GM23338 (cell line): ENCODE measurements around the gene LRRC17. TPM values are rescaled to one million over a fixed set of nuclear protein-coding genes. Genes with fewer than 3 reads are reported as not detected.

ENCODE experiments used
- ATAC-seq: fragments of 200-7000 bp; cut with Tn5 transposase; 3 replicates; pipeline ENCODE4 v1.9.1; 2020
- DNase-seq: peaks from one replicate; pipeline ENCODE4 v3.0.0-alpha.2; 2015; ENCODE audit warnings: low spot score
- H2AFZ ChIP-seq: fragments of 200-600 bp; sonication (generic); 2 replicates; pipeline ENCODE4 v1.8.0; 2016; ENCODE audit warnings: antibody characterized with exemption, mild to moderate bottlenecking, moderate library complexity
- H3F3A ChIP-seq: fragments of 200-600 bp; sonication (generic); replicated peaks from 2 replicates; pipeline ENCODE4 v1.8.0; 2017; ENCODE audit warnings: antibody characterized with exemption, mixed run types, low read depth
- H3K27ac ChIP-seq: fragments of 200-600 bp; sonication (generic); 2 replicates; pipeline ENCODE4 v1.6.1; 2016; ENCODE audit warnings: low read depth
- H3K27me3 ChIP-seq: fragments of 200-600 bp; sonication (generic); 2 replicates; pipeline ENCODE4 v1.8.0; 2016; ENCODE audit warnings: mild to moderate bottlenecking, mixed run types, moderate library complexity; ENCODE audit not compliant: insufficient read depth
- H3K36me3 ChIP-seq: fragments of 200-600 bp; sonication (generic); 2 replicates; pipeline ENCODE4 v1.8.0; 2016; ENCODE audit warnings: mild to moderate bottlenecking; ENCODE audit not compliant: insufficient read depth
- H3K4me1 ChIP-seq: fragments of 200-600 bp; sonication (generic); 2 replicates; pipeline ENCODE4 v1.8.0; 2016; ENCODE audit warnings: mild to moderate bottlenecking, moderate library complexity; ENCODE audit not compliant: insufficient read depth
- H3K4me2 ChIP-seq: fragments of 200-600 bp; sonication (generic); 2 replicates; pipeline ENCODE4 v1.7.1; 2017; ENCODE audit warnings: mixed run types
- H3K4me3 ChIP-seq: fragments of 200-600 bp; sonication (generic); 2 replicates; pipeline ENCODE4 v1.6.1; 2016; ENCODE audit warnings: mixed run types
- H3K79me2 ChIP-seq: fragments of 200-600 bp; sonication (generic); replicated peaks from 2 replicates; pipeline ENCODE4 v1.8.0; 2017; ENCODE audit warnings: mild to moderate bottlenecking; ENCODE audit not compliant: insufficient read depth
- H3K9me2 ChIP-seq: fragments of 200-600 bp; sonication (generic); 2 replicates; pipeline ENCODE4 v1.8.0; 2017; ENCODE audit not compliant: insufficient read depth
- H4K20me1 ChIP-seq: fragments of 200-600 bp; sonication (generic); replicated peaks from 2 replicates; pipeline ENCODE4 v1.8.0; 2017; ENCODE audit warnings: mild to moderate bottlenecking; ENCODE audit not compliant: insufficient read depth
- H3K27ac Mint-ChIP-seq: 2 replicates; pipeline ENCODE4 v1.8.0; 2020; ENCODE audit warnings: inconsistent platforms, mild to moderate bottlenecking, moderate library complexity, mixed read lengths
- H3K27me3 Mint-ChIP-seq: 3 replicates; pipeline ENCODE4 v1.8.0; 2022; ENCODE audit warnings: low read depth, mild to moderate bottlenecking, moderate library complexity, mixed read lengths, inconsistent platforms; ENCODE audit not compliant: insufficient read depth, poor library complexity
- H3K36me3 Mint-ChIP-seq: 3 replicates; pipeline ENCODE4 v1.8.0; 2021; ENCODE audit warnings: low read depth, mild to moderate bottlenecking, inconsistent platforms, moderate library complexity, mixed read lengths
- H3K4me1 Mint-ChIP-seq: 3 replicates; pipeline ENCODE4 v1.8.0; 2020; ENCODE audit warnings: mild to moderate bottlenecking, inconsistent platforms, mixed read lengths
- H3K4me3 Mint-ChIP-seq: 3 replicates; pipeline ENCODE4 v1.8.0; 2021; ENCODE audit warnings: moderate library complexity, mild to moderate bottlenecking, inconsistent platforms, mixed read lengths
- H3K9me3 Mint-ChIP-seq: 3 replicates; pipeline ENCODE4 v1.8.0; 2020; ENCODE audit warnings: moderate library complexity, mild to moderate bottlenecking, inconsistent platforms, mixed read lengths
- EZH2 ChIP-seq: fragments of 200-600 bp; sonication (generic); IDR thresholded peaks from one replicate; pipeline ENCODE4 v1.8.0; 2017; ENCODE audit warnings: antibody characterized with exemption, mild to moderate bottlenecking, low read depth; ENCODE audit not compliant: unreplicated experiment
- JUNB ChIP-seq: IDR thresholded peaks from one replicate; pipeline ENCODE4 v1.6.1; 2016; ENCODE audit warnings: antibody characterized with exemption; ENCODE audit not compliant: unreplicated experiment
- STAT1 ChIP-seq: IDR thresholded peaks from one replicate; pipeline ENCODE4 v1.6.1; 2016; ENCODE audit warnings: antibody characterized with exemption; ENCODE audit not compliant: unreplicated experiment
- polyA plus RNA-seq: library from polyadenylated mRNA; unstranded; fragments of >200 nt; fragmentation: Nextera tagmentation; extraction: Ambion mirVana; gene quantifications from 2 replicates; pipeline ENCODE4 v1.2.1, GENCODE V29; 2016
- total RNA-seq: library from RNA; depleted of rRNA; stranded (reverse); fragments of >200 nt; shearing (Covaris generic); gene quantifications from 2 replicates; pipeline ENCODE4 v1.2.3, GENCODE V29; 2014
- TF ChIP-seq, protein P1 (sequence below): IDR thresholded peaks from 2 replicates; pipeline ENCODE4 v1.6.1; 2016; ENCODE audit warnings: antibody characterized with exemption
- TF ChIP-seq, protein P2 (sequence below): fragments of 250-450 bp; sonication (Bioruptor Pico); IDR thresholded peaks from 2 replicates; pipeline ENCODE4 v1.5.0; 2020; ENCODE audit warnings: mild to moderate bottlenecking, moderate library complexity

Gene LRRC17
- total and polyA plus RNA-seq, 2 experiments from 2014 or later, result 2.8 to 3.1 TPM

DNA sequence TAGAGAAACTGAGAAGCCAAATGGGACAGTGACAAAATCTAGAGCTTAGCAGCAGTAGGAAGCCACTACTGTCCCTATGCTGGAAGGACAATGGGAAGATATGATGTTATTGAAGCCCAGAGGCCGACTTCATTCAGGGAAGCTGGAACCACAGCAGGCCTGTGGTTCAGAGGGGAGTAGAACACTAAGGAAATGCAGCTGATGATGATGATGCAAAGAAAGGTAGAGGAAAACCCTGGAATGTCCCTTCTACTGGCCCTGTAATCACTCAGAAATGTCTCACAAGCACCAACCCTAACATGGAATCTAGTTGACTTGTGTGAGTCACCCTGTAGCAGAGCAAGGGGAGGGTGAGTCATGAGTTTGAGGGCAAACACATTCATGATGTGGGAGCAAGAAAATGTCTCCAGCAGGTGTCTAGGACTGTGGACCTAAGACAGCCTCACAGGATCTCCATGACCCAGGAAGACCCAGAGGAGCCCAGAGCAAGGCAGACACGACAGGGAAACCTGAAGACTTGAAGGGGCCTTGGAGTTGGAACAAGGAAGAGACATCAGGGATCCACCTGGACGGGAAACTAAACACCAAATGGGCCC lies 37.0 kb upstream of the LRRC17 start:
- no peak overlapping the region for H3K4me3 ChIP-seq
- no peaks in the 10 kb centered on the region for H4K20me1 ChIP-seq
- Mint-ChIP-seq H3K4me3 (no peak overlapping the region), H3K27me3 (no peaks in the 10 kb centered on the region), H3K4me1 (no peaks in the 10 kb centered on the region), H3K36me3 (no peaks in the 10 kb centered on the region), H3K9me3 (no peaks in the 10 kb centered on the region), H3K27ac (no peak overlapping the region)
- no peak overlapping the region for H2AFZ ChIP-seq
- H3K27me3 ChIP-seq, result no peaks in the 10 kb centered on the region
- TF ChIP-seq, protein P1, sequence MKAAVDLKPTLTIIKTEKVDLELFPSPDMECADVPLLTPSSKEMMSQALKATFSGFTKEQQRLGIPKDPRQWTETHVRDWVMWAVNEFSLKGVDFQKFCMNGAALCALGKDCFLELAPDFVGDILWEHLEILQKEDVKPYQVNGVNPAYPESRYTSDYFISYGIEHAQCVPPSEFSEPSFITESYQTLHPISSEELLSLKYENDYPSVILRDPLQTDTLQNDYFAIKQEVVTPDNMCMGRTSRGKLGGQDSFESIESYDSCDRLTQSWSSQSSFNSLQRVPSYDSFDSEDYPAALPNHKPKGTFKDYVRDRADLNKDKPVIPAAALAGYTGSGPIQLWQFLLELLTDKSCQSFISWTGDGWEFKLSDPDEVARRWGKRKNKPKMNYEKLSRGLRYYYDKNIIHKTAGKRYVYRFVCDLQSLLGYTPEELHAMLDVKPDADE, result no peak
- TF ChIP-seq JUNB (no peak), STAT1 (no peak), EZH2 (no peak)
- TF ChIP-seq, protein P2, sequence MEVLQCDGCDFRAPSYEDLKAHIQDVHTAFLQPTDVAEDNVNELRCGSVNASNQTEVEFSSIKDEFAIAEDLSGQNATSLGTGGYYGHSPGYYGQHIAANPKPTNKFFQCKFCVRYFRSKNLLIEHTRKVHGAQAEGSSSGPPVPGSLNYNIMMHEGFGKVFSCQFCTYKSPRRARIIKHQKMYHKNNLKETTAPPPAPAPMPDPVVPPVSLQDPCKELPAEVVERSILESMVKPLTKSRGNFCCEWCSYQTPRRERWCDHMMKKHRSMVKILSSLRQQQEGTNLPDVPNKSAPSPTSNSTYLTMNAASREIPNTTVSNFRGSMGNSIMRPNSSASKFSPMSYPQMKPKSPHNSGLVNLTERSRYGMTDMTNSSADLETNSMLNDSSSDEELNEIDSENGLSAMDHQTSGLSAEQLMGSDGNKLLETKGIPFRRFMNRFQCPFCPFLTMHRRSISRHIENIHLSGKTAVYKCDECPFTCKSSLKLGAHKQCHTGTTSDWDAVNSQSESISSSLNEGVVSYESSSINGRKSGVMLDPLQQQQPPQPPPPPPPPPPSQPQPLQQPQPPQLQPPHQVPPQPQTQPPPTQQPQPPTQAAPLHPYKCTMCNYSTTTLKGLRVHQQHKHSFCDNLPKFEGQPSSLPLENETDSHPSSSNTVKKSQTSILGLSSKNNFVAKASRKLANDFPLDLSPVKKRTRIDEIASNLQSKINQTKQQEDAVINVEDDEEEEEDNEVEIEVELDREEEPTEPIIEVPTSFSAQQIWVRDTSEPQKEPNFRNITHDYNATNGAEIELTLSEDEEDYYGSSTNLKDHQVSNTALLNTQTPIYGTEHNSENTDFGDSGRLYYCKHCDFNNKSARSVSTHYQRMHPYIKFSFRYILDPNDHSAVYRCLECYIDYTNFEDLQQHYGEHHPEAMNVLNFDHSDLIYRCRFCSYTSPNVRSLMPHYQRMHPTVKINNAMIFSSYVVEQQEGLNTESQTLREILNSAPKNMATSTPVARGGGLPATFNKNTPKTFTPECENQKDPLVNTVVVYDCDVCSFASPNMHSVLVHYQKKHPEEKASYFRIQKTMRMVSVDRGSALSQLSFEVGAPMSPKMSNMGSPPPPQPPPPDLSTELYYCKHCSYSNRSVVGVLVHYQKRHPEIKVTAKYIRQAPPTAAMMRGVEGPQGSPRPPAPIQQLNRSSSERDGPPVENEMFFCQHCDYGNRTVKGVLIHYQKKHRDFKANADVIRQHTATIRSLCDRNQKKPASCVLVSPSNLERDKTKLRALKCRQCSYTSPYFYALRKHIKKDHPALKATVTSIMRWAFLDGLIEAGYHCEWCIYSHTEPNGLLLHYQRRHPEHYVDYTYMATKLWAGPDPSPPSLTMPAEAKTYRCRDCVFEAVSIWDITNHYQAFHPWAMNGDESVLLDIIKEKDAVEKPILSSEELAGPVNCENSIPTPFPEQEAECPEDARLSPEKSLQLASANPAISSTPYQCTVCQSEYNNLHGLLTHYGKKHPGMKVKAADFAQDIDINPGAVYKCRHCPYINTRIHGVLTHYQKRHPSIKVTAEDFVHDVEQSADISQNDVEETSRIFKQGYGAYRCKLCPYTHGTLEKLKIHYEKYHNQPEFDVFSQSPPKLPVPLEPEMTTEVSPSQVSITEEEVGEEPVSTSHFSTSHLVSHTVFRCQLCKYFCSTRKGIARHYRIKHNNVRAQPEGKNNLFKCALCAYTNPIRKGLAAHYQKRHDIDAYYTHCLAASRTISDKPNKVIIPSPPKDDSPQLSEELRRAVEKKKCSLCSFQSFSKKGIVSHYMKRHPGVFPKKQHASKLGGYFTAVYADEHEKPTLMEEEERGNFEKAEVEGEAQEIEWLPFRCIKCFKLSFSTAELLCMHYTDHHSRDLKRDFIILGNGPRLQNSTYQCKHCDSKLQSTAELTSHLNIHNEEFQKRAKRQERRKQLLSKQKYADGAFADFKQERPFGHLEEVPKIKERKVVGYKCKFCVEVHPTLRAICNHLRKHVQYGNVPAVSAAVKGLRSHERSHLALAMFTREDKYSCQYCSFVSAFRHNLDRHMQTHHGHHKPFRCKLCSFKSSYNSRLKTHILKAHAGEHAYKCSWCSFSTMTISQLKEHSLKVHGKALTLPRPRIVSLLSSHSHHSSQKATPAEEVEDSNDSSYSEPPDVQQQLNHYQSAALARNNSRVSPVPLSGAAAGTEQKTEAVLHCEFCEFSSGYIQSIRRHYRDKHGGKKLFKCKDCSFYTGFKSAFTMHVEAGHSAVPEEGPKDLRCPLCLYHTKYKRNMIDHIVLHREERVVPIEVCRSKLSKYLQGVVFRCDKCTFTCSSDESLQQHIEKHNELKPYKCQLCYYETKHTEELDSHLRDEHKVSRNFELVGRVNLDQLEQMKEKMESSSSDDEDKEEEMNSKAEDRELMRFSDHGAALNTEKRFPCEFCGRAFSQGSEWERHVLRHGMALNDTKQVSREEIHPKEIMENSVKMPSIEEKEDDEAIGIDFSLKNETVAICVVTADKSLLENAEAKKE (CRISPR knock-in tag), result no peak
- H3K4me1 ChIP-seq, result no peaks in the 10 kb centered on the region
- no peaks in the 10 kb centered on the region for H3F3A ChIP-seq
- no peaks in the 10 kb centered on the region for H3K36me3 ChIP-seq
- no peak overlapping the region for H3K4me2 ChIP-seq
- H3K27ac ChIP-seq, result no peak overlapping the region
- H3K79me2 ChIP-seq, result no peaks in the 10 kb centered on the region
- DNase-seq (no peak), ATAC-seq (no peak)
- H3K9me2 ChIP-seq, result no peaks in the 10 kb centered on the region; the same call in 1 of the 2 replicates
